GM12878 (cell line): ENCODE results near the gene HIVEP1. TPM values are rescaled to one million over a fixed set of nuclear protein-coding genes. Genes with fewer than 3 reads are reported as not detected.

Experiments used
- CBX5 ChIP-seq: sonication (generic); IDR thresholded peaks from 2 replicates; pipeline ENCODE4 v1.6.1; 2016; ENCODE audit warnings: low read depth, moderate library complexity, mild to moderate bottlenecking, inconsistent platforms
- CEBPB ChIP-seq, 2 experiments: fragments of 150-350 bp in 1 of 2; IDR thresholded peaks; 2 replicates each; pipeline ENCODE4 v1.6.1; 2012 to 2014; ENCODE audit warnings: low read depth in 2 of 2, low read length in 2 of 2, borderline replicate concordance in 1 of 2, inconsistent platforms in 1 of 2
- FOXM1 ChIP-seq: IDR thresholded peaks from 2 replicates; pipeline ENCODE4 v1.6.1; 2012; ENCODE audit warnings: low read depth, mild to moderate bottlenecking, inconsistent platforms, low read length, moderate library complexity
- GATAD2B ChIP-seq: fragments of 450-650 bp; conservative IDR thresholded peaks from 2 replicates; pipeline ENCODE4 v1.6.1; 2017; ENCODE audit warnings: low read depth, mild to moderate bottlenecking, moderate library complexity
- IKZF1 ChIP-seq: fragments of 450-650 bp; conservative IDR thresholded peaks from 2 replicates; pipeline ENCODE4 v1.6.1; 2017; ENCODE audit warnings: antibody characterized with exemption, mild to moderate bottlenecking
- MEF2B ChIP-seq: fragments of 450-650 bp; IDR thresholded peaks from 2 replicates; pipeline ENCODE4 v1.6.1; 2018; ENCODE audit warnings: mild to moderate bottlenecking, moderate library complexity; ENCODE audit not compliant: partially characterized antibody, poor library complexity, severe bottlenecking
- NBN ChIP-seq: fragments of 450-650 bp; IDR thresholded peaks from 2 replicates; pipeline ENCODE4 v1.6.1; 2016
- NFIC ChIP-seq: IDR thresholded peaks from 2 replicates; pipeline ENCODE4 v1.6.1; 2012; ENCODE audit warnings: low read depth, mild to moderate bottlenecking, inconsistent platforms, low read length, moderate library complexity
- POLR2A ChIP-seq: IDR thresholded peaks from 2 replicates; pipeline ENCODE4 v1.6.1; 2011; ENCODE audit warnings: low read depth, mild to moderate bottlenecking, low read length
- POU2F2 ChIP-seq: IDR thresholded peaks from 3 replicates; pipeline ENCODE4 v1.6.1; 2011; ENCODE audit warnings: low read depth, mild to moderate bottlenecking, low read length, borderline replicate concordance
- RCOR1 ChIP-seq: conservative IDR thresholded peaks from 2 replicates; pipeline ENCODE4 v1.6.1; 2012; ENCODE audit warnings: low read depth, low read length, improper control_type of control experiment
- SREBF1 ChIP-seq: IDR thresholded peaks from 2 replicates; pipeline ENCODE4 v1.6.1; 2012; ENCODE audit warnings: mild to moderate bottlenecking, low read length
- TARDBP ChIP-seq: IDR thresholded peaks from 2 replicates; pipeline ENCODE4 v1.6.1; 2016; ENCODE audit warnings: borderline replicate concordance
- TBL1XR1 ChIP-seq: IDR thresholded peaks from 2 replicates; pipeline ENCODE4 v1.6.1; 2012; ENCODE audit warnings: low read depth, low read length, improper control_type of control experiment
- TCF7 ChIP-seq: IDR thresholded peaks from 2 replicates; pipeline ENCODE4 v1.6.1; 2014; ENCODE audit warnings: antibody characterized with exemption, borderline replicate concordance
- ZBED1 ChIP-seq: IDR thresholded peaks from 2 replicates; pipeline ENCODE4 v1.6.1; 2016; ENCODE audit warnings: borderline replicate concordance
- polyA plus RNA-seq, 11 experiments: library from polyadenylated mRNA; depleted of rRNA in 4 of 11; unstranded in 6 of 11; stranded (reverse) in 5 of 11; fragments of >200 nt; fragmentation: Nextera tagmentation in 4 of 11; fragmentation: Illumina TruSeq in 1 of 11; extraction: Ambion mirVana in 4 of 11; extraction: Trizol in 1 of 11; gene quantifications; 1 replicate in 1 of 11; 2 replicates in 10 of 11; pipeline versions ENCODE4 v1.2.1 to v1.2.3, GENCODE V29; 2011 to 2016; ENCODE audit warnings: inconsistent platforms in 2 of 11, missing spikeins in 2 of 11, low read depth in 1 of 11
- total RNA-seq, 4 experiments: library from RNA; depleted of rRNA in 3 of 4; stranded (reverse); fragments of >200 nt in 3 of 4; fragmentation: Illumina TruSeq in 1 of 4; extraction: Trizol in 1 of 4; gene quantifications; 2 replicates each; pipeline versions ENCODE4 v1.2.1 to v1.2.3, GENCODE V29; 2013 to 2021
- TF ChIP-seq, protein P1 (sequence below): IDR thresholded peaks from 2 replicates; pipeline ENCODE4 v1.6.1; 2011; ENCODE audit warnings: low read depth, mild to moderate bottlenecking, low read length, moderate library complexity, borderline replicate concordance; ENCODE audit errors: extremely low read depth
- TF ChIP-seq, protein P2 (sequence below): fragments of 450-650 bp; formaldehyde crosslinking; IDR thresholded peaks from 2 replicates; pipeline ENCODE4 v1.5.0; 2022; ENCODE audit warnings: mild to moderate bottlenecking, missing genetic modification characterization
- TF ChIP-seq, protein P3 (sequence below), 3 experiments: IDR thresholded peaks in 2 of 3; conservative IDR thresholded peaks in 1 of 3; 2 replicates each; pipeline ENCODE4 v1.5.1; 2011; ENCODE audit warnings: low read depth in 3 of 3, low read length in 3 of 3, mild to moderate bottlenecking in 3 of 3, control low read depth in 2 of 3, moderate library complexity in 2 of 3, inconsistent platforms in 1 of 3, mixed read lengths in 1 of 3; ENCODE audit not compliant: control insufficient read depth in 2 of 3, insufficient read depth in 1 of 3; ENCODE audit errors: extremely low read depth in 1 of 3
- TF ChIP-seq, protein P4 (sequence below): fragments of 450-650 bp; IDR thresholded peaks from 2 replicates; pipeline ENCODE4 v1.6.1; 2016; ENCODE audit warnings: mild to moderate bottlenecking

Gene HIVEP1
- total and polyA plus RNA-seq, 10 of the 15 experiments (the other 5 are each of a cell fraction or from before 2014, with no cell fraction given) = 4.3 to 37.5 (median 21.6) TPM

DNA sequence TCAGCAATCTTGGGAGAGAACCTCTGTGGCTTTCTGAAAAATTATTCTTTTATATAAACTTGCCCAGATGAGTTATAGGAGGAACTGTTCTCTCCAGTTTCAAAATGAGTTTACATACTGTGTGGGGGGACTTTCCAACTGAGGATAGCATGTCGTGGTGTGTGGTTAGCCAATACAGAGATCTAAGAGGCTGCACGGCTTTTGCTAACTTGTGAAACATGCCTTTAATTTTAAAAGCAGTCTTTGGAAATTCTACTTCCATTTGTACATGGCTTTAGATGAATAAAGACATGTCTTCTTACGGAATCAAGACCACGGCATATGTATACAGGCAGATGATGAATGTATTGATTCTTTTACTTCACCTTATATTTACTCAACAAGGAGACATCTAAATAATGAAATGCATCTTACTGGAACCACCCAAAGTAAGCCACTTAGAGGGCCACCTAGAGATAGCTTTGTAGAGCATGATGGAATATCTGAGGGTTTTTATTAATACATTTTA lies 39.8 kb downstream of the HIVEP1 start (continued):
- TF ChIP-seq, protein P1, sequence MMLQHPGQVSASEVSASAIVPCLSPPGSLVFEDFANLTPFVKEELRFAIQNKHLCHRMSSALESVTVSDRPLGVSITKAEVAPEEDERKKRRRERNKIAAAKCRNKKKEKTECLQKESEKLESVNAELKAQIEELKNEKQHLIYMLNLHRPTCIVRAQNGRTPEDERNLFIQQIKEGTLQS = no peak
- TF ChIP-seq TCF7 (peak; percentile 56), CBX5 (peak; percentile 67; the same call in 1 of the 2 replicates), IKZF1 (peak; percentile 91), SREBF1 (no peak), FOXM1 (peak; percentile 96), TARDBP (0 out of 2 replicates have a peak, but pooled peaks have one; percentile 57), RCOR1 (no peak), POLR2A (no peak), NBN (peak; percentile 50; the same call in 1 of the 2 replicates), ZBED1 (peak; percentile 87), POU2F2 (peak; percentile 71; the same call in 2 of the 3 replicates), CEBPB (IDR thresholded peaks at IDR 0.05; ENCODE audit: borderline replicate concordance in 1 of 2, low read depth in 2 of 2, low read length in 2 of 2) (peak in 1 of 2 experiments; percentile 58; a peak in 1 of 4 replicates), MEF2B (peak; percentile 62), GATAD2B (peak; percentile 68; the same call in 1 of the 2 replicates), NFIC (peak; percentile 97), TBL1XR1 (0 out of 2 replicates have a peak, but pooled peaks have one; percentile 65)
- TF ChIP-seq, protein P2, sequence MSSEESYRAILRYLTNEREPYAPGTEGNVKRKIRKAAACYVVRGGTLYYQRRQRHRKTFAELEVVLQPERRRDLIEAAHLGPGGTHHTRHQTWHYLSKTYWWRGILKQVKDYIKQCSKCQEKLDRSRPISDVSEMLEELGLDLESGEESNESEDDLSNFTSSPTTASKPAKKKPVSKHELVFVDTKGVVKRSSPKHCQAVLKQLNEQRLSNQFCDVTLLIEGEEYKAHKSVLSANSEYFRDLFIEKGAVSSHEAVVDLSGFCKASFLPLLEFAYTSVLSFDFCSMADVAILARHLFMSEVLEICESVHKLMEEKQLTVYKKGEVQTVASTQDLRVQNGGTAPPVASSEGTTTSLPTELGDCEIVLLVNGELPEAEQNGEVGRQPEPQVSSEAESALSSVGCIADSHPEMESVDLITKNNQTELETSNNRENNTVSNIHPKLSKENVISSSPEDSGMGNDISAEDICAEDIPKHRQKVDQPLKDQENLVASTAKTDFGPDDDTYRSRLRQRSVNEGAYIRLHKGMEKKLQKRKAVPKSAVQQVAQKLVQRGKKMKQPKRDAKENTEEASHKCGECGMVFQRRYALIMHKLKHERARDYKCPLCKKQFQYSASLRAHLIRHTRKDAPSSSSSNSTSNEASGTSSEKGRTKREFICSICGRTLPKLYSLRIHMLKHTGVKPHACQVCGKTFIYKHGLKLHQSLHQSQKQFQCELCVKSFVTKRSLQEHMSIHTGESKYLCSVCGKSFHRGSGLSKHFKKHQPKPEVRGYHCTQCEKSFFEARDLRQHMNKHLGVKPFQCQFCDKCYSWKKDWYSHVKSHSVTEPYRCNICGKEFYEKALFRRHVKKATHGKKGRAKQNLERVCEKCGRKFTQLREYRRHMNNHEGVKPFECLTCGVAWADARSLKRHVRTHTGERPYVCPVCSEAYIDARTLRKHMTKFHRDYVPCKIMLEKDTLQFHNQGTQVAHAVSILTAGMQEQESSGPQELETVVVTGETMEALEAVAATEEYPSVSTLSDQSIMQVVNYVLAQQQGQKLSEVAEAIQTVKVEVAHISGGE (CRISPR knock-in tag) = no peak
- TF ChIP-seq, protein P3, sequence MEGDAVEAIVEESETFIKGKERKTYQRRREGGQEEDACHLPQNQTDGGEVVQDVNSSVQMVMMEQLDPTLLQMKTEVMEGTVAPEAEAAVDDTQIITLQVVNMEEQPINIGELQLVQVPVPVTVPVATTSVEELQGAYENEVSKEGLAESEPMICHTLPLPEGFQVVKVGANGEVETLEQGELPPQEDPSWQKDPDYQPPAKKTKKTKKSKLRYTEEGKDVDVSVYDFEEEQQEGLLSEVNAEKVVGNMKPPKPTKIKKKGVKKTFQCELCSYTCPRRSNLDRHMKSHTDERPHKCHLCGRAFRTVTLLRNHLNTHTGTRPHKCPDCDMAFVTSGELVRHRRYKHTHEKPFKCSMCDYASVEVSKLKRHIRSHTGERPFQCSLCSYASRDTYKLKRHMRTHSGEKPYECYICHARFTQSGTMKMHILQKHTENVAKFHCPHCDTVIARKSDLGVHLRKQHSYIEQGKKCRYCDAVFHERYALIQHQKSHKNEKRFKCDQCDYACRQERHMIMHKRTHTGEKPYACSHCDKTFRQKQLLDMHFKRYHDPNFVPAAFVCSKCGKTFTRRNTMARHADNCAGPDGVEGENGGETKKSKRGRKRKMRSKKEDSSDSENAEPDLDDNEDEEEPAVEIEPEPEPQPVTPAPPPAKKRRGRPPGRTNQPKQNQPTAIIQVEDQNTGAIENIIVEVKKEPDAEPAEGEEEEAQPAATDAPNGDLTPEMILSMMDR (IDR thresholded peaks at IDR 0.05 in 2 of 3, conservative IDR thresholded peaks at IDR 0.05 in 1 of 3; ENCODE audit: control insufficient read depth in 2 of 3, extremely low read depth in 1 of 3, insufficient read depth in 1 of 3, low read depth in 3 of 3, low read length in 3 of 3) = peak in 1 of 3 experiments; percentile 6; a peak in 1 of 6 replicates
- TF ChIP-seq, protein P4, sequence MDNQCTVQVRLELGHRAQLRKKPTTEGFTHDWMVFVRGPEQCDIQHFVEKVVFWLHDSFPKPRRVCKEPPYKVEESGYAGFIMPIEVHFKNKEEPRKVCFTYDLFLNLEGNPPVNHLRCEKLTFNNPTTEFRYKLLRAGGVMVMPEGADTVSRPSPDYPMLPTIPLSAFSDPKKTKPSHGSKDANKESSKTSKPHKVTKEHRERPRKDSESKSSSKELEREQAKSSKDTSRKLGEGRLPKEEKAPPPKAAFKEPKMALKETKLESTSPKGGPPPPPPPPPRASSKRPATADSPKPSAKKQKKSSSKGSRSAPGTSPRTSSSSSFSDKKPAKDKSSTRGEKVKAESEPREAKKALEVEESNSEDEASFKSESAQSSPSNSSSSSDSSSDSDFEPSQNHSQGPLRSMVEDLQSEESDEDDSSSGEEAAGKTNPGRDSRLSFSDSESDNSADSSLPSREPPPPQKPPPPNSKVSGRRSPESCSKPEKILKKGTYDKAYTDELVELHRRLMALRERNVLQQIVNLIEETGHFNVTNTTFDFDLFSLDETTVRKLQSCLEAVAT = peak; percentile 61
